Inflammatory macrophage (primary cell): ENCODE data around the gene PVRIG.
"Not testable (repeated sequence)": the region's sequence is repeated elsewhere in the genome, so short reads cannot be mapped to it uniquely, and the experiment has no call there.

ENCODE experiments used
- DNase-seq, 2 donors: peaks; one replicate each; pipeline ENCODE4 v3.0.0-alpha.2; 2020 to 2022

Gene PVRIG

DNA sequence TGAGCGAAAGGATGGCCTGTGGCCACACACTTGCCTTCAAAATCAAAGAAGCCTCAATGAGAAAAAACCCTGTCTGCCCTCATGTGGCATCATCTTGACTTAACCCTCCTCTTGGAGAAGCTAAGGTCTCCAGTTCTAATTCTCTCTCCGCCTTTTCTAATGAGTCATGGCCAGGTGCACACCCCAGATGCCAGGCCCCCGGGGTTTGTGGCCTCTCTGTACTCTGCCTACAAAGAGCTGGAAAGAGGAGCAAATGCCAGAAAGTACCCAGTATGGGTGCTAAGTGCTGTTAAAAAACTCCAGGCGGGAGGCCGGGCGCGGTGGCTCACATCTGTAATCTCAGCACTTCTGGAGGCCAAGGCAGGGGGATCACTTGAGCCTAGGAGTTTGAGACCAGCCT lies 20.2 kb downstream of the PVRIG start:
- not testable (repeated sequence) for DNase-seq

DNA sequence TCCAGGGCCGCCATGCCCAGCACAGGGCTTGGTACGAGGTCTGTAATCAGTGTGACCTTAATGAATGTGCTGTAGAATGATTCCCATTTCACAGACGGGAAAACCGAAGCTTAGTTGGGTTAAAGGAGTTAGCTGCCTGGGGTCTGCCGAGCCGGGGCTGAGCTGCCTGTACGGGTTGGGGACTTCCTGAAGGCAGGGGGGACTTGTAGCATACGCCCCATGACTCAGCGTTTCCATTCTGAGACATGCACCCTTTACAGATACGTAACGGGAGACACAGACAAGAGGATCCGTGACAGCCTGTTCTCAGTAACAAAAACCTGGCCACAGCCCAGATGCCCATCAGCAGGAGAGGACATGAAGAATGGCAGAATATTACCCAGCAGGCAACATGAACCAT lies 23.6 kb downstream of the PVRIG start:
- peak in 1 of 2 donors; percentile 20 for DNase-seq

DNA sequence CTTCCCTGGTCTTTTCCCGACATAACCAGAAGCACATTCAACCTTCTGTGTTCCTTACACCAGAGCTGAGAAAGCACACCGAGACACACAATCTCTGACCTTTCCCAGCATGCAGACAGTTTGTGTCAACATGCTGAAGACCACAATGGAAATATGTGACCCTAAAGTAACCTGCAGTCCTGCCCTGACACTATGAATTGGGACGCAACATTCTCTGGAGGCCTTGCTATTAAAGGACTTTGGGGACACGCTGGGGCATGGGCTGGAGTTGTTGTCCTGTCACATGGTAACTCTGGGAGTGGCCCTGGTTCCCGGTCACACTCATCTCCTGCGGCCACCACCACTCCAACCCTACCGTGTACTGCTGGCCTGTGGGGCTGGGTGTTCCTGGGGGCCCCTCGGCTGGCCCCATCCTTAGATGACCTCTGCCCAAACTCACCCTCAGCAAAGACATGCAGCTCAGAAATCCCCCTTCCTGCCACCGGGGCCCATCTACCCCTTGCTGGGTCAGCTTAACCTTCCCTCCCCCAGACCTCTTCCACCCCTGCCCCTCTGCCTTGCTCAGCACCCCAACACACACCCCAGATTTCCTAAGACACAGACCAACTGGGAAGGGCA lies 25.3 kb downstream of the PVRIG start:
- DNase-seq: not testable (repeated sequence)

DNA sequence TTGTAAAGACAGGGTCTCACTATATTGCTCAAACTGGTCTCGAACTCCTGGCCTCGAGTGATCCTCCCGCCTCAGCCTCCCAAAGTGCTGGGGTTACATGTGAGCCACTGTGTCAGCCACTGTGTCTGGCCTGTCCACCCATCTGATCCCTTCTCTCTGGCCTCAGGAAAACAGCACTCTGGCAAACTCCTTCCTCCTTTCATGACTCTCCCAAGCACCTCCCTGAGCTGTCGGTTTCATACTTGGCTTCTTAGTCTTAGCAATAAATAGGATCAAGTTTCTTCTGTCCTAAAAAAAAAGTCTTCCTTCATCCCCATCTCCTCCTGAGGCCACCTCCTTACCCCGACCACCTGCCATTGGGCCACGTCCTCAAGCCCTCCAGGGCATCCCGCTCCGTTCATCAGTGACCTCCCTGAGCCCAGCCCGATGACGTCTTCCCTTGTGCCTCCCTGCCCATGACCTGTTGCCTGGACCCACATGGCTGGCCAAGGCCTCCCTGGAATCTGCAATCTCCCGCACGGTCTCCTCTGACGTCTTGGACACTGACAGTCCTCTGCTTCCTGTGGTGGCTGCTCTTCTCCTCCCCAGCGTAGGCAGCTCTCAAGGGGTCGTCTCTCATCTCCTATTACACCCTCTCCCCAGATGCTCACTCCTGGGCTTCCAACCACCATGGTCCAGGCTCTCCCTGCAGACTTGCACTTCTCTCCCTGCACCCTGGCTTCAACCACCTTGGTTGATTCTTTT lies 26.5 kb downstream of the PVRIG start:
- DNase-seq: not testable (repeated sequence)

DNA sequence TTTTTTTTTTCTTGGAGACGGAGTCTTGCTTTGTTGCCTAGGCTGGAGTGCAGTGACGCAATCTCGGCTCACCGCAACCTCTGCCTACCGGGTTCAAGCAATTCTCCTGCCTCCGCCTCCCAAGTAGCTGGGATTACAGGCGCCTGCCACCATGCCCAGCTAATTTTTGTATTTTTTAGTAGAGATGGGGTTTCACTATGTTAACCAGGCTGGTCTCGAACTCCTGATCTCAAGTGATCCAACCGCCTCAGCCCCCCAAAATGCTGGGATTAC lies 27.1 kb downstream of the PVRIG start:
- DNase-seq: not testable (repeated sequence)

DNA sequence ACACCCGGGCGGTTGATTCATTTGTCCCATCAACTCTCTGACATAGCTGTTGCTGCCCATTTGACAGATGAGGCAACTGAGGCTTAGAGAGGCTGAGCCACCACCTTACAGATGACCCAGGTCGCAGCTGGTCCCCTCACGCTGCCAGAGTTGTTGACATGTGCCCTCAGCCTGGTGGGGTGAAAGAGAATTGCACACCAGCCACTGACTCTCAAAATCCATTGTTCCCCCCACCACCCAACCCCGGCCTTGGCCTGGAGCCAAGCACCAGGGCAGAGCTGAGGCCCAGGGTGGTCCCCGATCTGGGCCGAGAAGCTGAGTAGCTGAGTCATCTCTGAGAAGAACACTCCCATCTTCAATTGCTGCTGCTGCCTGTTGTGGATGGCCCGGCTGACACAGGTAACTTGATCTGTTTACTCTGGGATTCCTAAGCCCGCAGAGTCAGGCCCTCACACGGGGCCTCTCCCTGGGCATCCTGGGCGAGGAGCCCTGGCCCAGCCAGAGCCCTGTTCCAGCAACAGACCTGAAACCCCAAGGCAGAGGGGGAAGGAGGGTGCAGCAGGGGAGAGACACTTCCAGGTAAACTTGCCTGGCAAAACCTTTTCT lies 27.5 kb downstream of the PVRIG start:
- DNase-seq: no peak

DNA sequence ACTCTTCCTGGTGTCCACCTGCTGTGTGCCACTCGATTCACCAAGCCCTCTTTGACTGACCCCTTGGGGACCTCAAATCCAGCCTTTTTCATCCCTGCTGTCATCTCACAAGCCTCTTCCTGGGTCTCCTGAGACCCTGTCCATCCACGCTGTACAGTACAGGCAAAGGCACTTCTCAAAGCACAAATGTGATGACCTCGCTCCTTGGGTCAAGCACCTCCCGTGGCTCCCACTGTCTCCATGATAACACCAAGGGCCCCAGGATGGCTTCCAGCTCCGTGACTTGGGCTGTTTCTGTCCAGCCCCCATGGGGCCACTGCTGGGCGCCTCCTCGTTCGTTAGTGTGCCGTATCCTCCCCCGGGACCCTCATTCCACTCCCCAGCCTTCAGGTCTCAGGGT lies 28.7 kb downstream of the PVRIG start:
- no peak for DNase-seq

DNA sequence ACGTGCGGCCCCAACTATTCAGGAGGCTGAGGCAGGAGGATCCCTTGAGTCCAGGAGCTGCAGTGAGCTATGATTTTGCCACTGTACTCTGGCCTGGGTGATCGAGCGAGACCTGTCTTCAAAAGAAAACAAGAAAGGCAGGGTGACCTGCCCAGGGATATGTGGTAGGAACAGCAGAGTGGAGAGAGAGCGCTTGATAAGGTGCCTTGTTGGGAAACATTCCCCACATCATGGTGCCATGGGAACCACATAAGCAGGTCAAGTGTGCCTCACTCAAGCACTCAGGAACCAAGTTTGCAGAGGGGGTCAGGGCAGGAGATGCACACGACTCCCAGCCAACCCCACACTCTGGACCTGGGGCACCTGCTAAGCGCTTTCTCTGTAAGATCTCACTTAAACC lies 37.3 kb downstream of the PVRIG start:
- DNase-seq: no peak

DNA sequence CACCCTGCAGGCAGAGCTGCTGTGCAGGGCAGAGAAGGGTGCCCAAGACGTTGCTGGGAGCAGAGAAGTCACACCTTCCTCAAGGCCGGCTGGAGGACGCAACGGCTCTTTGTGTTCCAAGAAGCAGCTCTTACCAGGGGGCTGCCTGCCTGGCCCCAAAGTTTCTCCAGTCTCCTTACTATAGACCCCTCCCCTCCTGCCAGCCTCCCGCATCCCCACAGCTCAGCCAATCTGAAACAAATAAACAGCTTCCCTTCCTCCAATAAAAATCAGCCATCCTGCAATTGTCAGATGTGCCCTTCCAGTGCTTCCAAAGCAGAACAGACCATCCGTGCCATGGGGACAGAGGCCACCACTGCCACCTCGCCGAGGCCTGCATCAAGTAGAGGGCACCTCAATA lies 40.2 kb downstream of the PVRIG start:
- DNase-seq: not testable (repeated sequence)

DNA sequence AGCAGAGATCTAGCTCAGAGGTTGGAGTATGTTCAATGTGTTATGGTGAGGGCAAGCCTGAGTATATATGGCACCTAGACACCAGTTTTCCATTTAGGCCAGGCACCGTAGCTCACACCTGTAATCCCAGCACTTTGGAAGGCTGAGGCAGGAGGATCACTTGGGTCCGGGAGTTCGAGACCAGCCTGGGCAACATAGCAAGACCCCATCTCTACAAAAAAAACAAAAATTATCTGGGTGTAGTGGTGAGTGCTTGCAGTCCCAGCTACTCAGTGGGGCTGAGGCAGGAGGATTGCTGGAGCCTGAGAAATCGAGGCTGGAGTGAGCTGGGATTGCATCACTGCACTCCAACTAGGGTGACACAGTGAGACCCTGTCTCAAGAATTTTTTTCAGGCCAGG lies 43.1 kb downstream of the PVRIG start:
- not testable (repeated sequence) for DNase-seq

DNA sequence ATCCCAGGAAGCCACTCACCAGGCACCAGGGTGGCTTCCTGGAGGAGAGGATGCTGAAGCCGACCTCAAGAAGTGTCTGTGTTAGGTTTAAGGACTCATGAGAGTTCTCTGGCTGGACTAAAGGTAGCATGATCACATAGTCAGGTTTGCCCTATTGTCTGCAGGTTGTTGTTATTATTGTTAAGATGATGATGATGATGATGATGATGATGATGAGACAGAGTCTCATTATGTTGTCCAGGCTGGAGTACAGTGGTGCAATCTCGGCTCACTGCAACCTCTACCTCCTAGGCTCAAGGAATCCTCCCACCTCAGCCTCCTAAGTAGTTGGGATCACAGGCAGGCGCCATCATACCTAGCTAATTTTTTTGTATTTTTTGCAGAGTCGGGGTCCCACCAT lies 44.5 kb downstream of the PVRIG start:
- DNase-seq: not testable (repeated sequence)

DNA sequence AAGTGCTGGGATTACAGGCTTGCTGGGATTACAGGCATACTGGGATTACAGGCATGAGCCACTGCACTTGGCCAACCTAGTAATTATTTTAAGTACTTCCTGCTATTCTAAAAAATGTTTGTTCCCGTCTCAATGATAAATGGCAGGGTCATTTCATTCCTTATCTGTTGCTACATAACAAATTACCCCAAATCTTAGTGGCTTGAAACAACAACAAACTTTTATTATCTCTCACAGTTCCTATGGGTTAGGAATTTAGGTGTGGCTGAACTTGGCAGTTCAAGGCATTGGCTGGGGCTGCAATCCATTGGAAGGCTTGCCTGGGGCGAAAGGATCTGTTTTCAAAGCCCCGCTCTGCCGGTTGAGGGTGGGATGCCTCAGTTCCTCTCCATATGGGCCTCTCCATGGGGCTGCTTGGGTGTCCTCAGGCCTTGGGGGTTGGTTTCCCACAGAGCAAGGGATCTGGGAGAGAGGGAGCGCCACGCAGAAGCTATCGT lies 45.0 kb downstream of the PVRIG start:
- not testable (repeated sequence) for DNase-seq

DNA sequence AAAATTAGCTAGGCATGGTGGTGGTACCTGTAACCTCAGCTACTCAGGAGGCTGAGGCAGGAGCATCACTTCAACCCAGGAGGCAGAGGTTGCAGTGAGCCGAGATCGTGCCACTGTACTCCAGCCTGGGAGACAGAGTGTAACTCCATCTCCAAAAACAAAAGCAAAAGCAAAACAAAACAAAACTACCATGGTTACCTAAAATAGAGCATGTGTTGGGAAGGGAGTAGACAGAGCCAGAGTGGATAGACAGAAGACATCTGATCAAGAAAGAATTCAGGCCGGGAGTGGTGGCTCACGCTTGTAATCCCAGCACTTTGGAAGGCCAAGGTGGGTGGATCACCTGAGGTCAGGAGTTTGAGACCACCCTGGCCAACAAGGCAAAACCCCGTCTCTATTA lies 46.1 kb downstream of the PVRIG start:
- not testable (repeated sequence) for DNase-seq

DNA sequence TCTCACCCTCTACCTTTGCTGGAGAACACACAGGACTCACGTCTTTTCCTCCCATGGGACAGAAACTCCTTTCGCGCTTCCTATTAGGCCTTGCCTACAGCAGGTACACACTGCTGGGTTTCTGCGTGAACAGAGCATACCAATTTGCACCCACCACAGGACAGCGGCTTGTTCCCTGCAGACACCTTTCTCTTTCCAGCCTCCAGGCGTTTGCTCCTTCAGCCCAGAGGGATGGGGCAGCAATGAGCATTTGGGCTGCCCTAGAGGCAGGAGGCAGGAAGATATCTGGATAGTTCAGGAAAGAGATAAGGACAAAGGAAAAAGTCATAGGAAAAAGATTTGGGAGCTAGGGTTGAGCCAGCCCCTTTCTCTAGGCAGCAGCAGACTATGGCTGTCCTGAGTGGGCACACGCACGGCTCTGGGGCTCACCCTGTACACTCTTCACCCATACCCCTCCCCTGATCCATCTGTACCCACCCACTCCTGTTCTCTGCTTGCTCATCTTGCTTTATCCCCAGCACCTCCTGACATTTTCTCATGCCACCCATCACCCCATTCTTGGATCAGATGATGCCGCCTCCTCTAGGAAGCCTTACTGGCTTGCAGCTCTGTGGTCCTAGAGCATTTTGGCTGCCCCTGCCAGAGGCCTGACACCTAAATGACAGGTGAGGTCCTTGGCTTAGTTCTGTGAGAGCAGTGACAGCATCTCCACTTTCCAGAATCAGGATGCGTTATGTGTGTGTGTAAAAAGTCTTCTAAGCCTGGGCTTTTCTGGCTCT lies 47.0 kb downstream of the PVRIG start:
- DNase-seq: no peak

DNA sequence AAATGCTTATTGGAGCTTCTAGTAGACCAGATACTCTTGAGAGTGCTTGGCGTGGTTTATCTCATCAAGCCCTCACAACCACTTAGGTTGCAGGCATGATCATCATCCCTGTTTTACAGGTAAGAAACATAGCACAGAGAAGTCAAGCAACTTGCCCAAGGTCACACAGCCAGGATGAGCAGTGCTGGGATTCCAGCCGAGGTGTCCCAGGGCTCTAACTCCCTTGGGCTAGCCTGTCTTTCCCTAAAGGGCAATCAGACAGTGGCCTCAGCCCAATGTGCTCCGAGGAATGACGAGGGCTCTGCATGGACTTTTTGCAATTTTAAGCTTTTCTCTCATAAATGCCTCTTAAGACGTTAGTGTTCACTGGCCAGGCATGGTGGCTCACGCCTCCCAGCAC lies 47.9 kb downstream of the PVRIG start:
- no peak for DNase-seq

DNA sequence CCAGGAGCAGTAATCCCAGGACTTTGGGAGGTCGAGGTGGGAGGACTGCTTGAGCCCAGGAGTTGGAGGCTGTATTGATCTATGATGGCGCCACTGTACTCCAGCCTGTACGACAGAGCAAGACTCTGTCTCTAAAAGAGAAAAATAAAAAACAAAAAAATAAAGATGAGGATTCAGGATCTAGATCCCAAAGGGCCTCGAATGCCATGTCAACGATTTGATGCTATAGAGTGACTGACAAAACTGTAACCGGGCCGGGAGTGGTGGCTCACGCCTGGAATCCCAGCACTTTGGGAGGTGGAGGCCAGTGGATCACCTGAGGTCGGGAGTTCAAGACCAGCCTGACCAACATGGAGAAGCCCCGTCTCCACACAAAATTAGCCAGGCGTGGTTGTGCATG lies 49.1 kb downstream of the PVRIG start:
- not testable (repeated sequence) for DNase-seq

DNA sequence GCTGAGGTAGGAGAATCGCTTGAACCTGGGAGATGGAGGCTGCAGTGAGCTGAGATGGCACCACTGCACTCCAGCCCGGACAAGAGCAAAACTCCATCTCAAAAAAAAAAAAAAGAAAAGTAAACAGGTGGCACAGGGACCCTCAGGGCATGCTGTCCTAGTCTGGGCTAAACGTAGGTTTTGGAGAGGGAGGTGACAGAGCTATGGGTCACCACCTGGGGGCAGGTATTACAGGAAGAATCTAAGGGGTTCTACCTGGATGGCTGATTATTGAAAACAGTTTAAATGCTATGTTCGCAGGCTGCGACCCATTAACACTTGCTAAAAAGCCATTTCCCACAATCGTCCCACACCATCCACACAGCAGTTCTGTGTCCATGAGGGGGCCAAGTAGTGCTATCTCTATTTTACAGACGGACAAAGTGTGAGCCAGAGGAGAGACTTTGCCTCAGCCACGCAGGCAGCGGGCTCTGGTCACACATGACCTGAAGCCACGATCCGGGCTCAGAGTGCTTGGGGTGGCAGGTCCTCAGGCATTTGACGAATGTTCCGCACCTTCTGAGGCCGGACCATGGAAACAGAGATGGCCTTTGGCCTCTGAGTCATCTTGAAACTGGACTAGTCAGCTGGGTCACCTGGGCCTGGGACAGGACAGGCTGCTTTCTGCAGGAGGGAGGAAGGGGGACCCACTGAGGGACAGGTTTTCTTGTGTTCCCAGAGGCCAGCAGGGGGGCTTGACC lies 49.7 kb downstream of the PVRIG start:
- DNase-seq: not testable (repeated sequence)

DNA sequence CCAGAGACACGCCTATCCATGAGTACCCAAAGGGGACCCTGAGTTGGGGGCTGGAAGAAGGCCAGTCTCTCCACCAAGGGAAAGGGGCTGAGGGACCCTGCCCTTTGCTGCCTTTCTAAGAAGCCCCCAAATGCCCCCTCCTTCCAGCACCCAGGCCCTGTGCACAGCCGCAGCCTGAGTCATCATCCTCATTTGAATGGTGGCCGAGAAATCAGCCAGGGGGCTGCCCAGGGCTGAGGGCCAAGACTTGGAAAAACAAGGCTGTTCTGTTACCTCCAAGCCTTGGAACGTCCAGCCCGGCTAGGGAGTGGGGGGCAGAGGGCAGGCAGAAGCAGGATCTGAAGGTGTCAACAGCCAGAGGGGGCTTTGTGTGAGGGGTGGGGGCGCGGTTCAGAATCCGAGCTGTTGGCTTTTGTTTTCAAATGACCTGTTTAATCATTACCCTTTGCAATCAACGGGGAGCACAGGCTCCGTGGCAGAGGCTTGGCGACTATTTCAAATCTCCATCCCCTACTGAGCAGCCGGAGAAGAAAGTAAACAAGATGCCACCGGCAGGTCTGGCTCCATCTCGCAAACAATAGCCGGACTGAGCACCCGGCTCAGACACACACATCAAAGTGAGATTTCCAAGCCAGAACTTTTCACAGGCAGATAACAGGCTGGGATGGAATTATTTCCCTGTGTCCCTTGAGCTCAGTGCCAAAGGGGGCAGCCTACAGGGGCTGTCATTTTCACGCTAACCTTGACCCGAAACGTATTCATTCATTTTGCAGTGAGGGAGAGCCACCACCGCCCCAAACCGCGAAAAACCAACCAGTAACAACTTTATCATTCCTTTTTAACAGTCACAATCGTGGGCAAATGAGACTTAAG lies 50.5 kb downstream of the PVRIG start:
- DNase-seq: not testable (repeated sequence)
